Dermis microvascular lymphatic vessel endothelial cell (primary cell): ENCODE data around the gene DIMT1. TPM values are rescaled to one million over a fixed set of nuclear protein-coding genes. Genes with fewer than 3 reads are reported as not detected.

ENCODE experiments used
- DNase-seq, 2 donors: peaks; one replicate each; pipeline versions ENCODE4 v3.0.0 to v3.0.0-alpha.2; 2010; ENCODE audit warnings: low read depth in 2 of 2
- total RNA-seq: library from RNA; depleted of rRNA; stranded (reverse); fragments of >200 nt; gene quantifications from 2 replicates; pipeline ENCODE4 v1.2.1, GENCODE V29; 2014

The DIMT1 gene
- 42.7 and 55.1 TPM in 2 replicates for total RNA-seq

DNA sequence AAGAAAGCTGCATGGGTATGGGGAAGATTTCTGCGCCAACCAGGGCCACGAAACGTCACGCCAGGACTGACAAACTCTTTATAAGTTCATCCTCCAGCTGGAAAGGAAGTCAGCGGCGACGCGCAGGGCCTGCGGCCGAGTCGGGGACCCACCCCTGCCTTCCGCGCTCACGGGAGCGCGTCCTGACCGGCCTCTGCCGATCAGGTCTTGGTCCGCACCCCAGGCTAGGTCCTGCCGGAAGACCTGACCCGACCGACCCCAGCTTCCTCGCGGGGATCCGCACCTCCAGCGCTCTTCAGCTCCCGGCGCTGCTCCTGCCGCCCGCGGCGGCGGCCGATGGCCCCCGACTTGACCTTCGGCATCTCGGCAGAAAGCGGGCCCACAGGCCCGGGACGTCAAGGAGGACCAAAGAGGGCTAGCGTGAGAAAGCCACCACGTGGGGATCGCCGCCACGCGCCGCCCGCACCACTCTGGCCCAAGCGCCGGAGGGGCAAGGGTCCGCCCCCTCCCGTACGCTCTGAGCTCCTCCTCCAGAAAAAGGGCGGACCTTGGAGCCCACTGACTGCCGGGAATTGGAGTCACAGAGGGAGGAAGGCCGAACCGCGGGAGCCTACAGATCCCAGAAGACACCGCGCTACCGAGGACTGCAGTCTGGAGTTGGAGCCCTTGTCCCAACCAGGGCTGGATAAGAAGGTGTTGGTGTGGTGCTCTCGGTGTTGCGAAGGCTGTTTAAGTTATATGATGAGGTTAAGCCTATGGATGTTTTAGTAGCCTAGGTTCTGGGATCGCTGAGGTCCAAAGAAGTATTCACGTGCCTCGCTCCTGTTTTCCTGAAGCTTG is at the start of gene DIMT1:
TSS of gene DIMT1 (minus strand) at position 495 of the 840 bp plus-strand sequence. CDS start at position 362, 133 bp downstream.
- peak; percentile 95 to 98 for DNase-seq

DNA sequence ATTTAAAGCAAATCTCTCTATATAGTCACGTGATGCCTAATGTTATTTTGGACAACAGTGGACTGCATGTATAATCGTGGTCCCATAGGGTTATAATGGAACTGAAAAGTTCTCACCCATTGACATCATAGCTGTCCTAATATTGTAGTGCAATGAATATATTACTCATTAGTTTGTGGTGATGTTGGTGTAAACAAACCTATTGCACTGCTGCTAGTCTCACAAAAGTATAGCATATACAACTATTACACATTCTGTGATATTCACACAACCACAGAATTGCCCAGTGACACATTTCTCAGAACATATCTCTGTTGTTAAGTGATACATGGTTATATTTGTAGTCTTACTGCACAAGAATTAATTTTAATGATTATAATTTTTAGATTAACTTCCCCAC is 46.6 kb upstream of the DIMT1 start:
- DNase-seq: no peak

DNA sequence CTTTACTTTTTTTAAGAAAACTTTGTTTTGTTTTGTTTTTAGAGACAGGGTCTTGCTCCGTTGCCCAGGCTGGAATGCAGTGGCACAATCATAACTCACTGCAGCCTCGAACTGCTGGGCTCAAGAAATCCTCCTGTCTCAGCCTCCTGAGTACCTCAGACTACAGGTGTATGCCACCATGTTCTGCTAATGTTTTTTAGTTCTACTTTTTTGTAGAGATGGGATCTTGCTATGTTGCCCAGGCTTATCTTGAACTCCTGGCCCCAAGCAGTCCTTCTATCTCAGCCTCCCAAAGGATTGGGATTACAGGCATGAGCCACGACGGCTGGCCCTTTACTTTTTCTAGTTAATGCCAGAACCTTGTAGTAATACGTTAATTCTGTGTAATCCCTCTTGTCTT is 44.8 kb upstream of the DIMT1 start:
- no peak for DNase-seq

DNA sequence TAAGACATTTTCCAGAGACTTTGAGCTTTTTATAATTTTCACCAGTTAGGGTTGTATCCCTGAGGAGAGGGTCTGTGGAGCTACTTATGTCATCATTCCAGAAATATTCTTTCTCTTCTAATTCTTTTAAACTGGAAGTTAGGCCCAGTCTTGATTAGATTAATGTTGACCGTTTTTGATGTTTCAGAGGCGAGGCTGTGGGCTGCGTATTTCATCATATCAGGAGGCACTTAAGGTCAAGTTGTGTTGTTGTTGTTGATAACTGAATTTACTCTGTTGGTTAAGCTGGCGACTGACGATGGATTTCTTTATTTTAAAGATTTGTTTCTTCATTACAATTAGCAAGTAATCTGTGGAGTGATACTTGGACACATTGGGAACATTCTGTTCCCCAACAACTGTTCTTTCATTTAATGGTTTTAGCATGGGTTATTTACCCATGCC is 28.9 kb upstream of the DIMT1 start:
- DNase-seq: no peak

DNA sequence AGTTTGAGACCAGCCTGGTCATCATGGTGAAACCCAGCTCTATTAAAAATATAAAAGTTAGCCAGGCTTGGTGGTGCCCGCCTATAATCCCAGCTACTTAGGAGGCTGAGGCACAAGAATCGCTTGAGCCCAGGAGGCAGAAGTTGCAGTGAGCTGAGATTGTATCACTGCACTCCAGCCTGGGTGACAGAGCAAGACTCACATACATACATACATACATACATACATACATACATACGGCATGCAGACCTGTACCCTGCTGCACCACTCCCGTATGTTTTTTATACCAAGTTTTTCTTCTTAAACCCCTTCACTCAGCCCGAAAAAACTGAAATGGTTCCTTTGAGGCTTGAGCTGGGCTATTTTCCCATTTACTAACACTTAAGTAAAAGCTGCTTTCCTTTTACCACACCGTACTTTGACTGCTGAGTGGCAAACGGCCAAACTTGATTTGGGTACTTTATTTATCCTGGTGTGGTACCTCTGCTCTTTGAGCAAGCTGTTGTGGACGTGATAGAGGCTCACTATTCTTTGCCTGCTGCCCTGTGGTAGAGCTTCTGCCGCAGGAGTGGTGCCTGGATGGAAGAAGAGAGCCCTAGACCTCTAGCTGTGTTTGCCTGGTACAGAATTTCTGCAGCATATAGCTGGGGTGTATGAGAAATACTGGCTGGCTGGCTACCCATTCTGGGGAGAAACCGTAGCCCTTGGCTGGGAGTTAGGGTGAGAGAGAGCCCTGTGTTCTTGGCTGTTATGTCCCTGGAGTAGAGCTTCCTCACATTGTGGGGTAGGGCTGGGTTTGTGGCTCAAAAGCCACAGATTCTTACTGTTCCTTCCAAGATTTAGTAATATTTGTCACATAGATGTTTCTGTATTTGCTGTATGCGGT is 28.3 kb upstream of the DIMT1 start:
- DNase-seq: no peak

DNA sequence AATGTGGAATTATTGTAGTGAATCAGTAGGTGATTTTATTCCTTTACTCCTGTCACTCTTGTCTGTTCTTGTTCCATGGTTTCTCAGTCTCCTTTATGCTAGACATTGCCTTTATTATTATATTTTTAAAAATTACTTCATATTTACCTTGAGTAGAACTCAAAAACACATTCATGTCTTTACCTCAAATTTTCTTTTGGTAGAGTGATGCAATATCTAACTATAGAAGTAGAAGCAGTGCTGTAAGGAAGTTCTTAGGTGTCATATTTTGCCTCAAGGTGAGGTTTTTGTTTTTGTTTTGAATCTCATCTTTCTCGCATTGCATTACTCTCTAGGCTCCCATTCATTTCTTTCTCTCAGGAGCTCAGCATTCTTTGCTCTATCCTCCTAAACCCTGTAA is 21.1 kb upstream of the DIMT1 start:
- DNase-seq: no peak

DNA sequence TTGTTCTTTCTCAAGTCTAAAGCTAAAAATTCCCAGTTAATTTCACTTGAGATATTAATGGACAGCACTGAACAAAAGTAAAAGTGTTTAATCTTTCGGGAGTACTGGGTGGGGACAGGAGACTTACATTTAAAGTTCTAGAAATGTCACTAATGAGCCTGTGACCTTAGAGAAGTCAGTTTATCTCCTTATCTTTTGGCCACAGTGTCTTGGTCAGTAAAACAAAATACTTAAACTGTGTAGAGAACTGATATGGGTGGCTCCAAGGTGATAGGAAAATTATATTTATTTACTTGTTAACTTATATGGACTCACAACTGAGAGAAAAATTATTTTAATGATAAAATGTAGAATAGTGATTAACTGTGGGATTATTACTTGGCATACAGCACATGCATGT is 17.7 kb upstream of the DIMT1 start:
- DNase-seq: no peak

DNA sequence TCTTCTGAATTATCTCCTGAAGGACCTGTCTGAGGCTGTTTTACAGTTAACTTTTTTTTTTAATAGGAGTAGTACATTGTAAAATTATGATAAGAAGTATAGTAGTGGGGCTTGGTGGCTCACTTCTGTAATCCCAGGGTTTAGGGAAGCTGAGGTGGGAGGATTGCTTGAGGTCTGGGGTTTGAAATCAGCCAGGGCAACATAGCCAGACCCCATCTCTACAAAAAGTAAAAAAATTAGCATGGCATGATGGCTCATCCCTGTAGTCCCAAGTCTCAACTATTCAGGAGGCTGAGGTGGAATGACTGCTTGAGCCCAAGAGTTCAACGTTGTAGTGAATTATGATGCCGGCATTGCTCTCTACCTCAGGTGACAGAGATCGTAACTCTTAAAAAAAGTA is 15.9 kb upstream of the DIMT1 start:
- DNase-seq: no peak

DNA sequence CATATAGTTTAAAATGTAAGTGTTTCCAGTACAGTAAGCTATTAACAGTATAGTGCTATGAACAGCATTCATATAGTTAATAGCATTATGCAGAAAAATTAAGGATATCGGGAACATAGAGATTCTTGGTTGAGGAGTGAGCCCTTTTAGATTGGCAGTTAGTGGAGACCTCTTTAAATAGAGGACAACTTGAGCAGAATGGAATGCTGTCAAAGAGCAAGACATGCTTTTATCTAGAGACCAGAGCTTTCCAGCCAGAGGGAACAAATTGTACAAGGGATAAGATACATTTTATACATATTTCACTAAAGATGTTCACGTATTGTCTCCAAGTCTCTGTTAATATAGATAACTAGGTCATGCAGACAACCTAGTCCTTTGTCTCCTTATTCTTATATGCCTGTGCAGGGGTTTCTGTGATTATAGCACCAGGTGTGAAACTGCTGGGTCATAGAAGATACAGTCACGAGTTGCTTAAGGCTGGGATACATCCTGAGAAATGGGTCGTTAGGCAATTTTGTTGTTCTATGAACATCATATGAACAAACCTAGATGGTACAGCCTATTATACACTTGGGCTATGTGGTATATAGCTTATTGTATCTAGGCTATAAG is 14.9 kb upstream of the DIMT1 start:
- DNase-seq: no peak

DNA sequence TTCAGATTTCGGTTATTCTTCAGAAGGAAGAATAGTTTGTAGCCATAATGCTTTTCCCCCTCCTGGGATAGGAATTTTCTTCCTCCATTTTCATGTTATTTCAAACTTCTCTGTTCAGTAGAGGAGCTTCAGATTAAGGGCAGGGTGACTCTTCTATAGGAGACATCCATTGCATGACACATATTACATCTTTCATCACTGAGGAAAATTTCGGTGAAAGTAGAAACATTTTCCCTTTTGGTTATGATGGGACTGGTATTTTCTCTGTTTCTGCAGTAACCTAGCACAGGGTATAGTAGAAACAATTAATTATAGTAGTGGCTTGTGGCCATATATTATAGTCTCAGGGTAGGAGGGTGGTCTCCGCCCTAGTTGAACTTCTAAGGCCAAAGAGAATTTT is 10.0 kb upstream of the DIMT1 start:
- DNase-seq: no peak

DNA sequence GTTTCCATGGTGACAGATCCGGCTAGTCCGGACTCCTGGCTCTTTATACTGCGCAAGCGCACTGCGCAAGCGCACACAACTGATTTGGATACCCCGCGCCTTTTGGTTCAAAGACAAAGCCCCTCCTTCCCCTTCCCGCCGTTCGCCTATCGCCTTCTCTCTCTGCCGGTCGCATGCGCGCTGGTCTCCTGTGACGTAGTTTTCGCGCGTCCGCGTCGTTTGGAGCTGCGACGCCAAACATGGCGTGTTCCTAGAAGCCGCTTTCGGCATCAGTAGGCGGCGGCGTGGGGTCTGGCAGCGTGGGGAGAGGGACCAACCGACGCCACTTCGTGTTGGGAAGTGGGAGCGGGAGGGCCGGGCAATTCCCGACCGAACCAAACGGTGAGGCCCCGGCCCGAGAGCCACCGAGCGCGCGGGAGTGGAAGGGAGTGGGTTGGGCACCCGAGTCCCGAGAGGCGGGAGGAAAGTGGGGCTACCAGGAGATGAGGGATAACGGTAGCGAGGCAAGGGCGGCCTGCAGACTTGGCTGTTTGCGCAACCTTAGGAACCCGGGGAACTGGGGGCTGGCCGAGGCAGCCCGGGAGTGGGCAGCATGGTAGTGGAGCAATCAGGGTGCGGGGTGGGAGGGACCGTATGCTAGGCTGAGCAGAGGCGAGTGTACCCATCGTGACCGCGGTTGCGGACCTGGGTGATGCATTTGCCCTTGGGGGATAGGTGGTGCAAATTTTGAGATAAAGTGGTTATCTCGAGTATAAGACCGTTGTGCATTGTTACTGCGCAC is 9.0 kb upstream of the DIMT1 start, which contains the start of gene IPO11:
TSS of gene IPO11 (plus strand) at position 215 of the 781 bp plus-strand sequence. CDS start 24,517 bp downstream, outside the sequence.
- DNase-seq: peak; percentile 98 to 99

DNA sequence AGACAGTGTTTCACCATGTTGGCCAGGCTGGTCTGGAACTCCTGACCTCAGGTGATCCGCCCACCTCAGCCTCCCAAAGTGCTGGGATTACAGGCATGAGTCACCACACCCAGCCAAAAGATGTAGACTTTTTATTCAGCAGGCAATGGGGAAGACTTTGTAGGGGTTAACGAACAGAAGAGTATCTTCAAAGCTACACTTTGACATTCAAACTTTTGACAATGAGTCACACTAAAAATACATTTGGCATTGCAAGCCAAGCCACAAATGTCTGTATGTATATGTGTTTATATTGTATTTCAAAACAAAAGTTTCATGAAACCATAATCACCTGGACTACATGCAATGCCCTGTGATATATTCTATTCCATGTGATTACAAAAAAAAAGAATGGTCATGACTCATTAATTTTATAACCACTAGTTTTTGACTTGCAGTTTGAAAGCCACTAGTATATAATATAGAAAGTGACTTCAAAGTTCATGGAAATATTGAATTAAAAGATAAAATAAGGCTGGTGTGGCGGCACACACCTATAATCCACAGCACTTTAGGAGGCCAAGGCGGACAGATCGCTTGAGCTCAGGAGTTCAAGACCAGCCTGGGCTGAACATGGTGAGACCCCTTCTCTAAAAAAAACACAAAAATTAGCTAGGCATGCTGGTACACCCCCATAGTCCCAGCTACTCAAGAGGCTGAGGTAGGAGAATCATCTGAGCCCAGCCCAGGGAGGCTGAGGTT is 8.3 kb downstream of the DIMT1 start:
- DNase-seq: no peak

DNA sequence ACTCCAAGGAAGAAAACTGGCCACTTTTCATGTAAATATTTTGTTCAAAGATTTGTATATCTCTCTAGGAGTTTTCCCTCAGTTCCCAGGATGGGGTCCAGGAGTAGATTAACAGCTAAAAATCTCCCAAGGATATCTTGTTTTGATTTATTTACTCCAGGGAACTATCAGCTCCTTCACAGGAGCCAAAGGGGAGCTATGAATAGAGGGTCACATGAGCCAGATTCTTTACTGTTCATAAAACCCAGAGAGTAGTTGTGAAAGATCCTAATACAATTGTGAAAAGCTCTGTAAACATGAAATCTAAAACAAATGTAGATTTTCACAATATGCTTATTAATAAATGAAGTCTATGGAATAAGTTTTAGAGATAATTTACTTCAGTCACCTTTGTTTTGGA is 16.9 kb downstream of the DIMT1 start:
- DNase-seq: no peak

DNA sequence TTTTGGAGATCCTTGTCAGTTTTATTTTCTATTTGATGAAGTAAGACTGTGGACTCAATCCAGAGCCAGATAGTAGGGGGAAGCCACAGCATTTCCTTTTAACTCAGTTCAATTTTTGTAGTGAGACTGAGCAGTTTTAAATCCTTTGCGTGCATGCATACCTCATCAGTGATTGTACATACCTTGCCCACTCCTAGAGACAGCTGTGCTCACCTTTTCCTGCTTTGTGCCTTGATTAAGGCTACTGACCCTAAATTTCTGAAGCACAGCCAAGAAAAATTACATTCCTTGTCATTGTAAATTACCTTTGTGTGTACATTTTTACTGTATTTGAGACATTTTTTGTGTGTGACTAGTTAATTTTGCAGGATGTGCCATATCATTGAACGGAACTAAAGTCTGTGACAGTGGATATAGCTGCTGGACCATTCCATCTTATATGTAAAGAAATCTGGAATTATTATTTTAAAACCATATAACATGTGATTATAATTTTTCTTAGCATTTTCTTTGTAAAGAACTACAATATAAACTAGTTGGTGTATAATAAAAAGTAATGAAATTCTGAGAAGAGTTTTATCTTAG is 17.8 kb downstream of the DIMT1 start:
- DNase-seq: peak in 1 of 2 donors; percentile 32

DNA sequence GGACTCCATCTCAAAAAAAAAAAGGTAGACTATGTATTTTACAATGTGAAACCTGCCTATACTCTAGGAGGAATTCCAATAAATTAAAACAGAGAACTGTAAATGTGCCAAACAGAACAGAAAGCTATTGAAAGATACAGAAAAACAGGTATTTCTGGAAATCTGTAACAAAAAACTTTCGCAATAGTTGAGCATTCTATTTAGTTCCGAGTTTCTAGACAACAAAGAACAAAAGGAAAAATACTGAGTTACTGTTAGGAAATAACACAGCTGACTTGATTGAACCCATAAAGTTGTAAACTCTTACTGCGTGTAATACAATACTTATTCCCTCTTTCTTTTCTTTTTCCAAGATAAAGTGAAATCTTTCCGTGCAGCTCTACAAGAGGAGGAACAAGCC is 18.6 kb downstream of the DIMT1 start:
- peak in 1 of 2 donors; percentile 27 for DNase-seq

DNA sequence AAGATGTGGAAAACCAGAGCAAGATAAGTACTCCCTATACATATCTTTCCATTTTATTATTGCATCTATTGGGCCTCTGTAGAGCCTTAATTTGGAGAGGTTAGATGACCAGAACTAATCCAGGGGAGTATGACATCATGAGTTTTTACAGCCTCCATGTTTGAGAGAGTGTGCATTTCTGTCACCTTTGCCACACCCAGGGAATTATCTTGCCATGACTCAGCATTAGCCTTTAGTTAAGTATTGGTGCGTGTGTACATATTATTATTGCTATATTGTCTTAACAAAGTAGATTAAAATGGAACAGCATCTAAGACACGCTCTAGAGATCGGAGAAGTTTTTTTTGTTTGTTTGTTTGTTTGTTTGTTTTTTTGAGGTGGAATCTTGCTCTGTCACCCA is 27.6 kb downstream of the DIMT1 start:
- no peak for DNase-seq

DNA sequence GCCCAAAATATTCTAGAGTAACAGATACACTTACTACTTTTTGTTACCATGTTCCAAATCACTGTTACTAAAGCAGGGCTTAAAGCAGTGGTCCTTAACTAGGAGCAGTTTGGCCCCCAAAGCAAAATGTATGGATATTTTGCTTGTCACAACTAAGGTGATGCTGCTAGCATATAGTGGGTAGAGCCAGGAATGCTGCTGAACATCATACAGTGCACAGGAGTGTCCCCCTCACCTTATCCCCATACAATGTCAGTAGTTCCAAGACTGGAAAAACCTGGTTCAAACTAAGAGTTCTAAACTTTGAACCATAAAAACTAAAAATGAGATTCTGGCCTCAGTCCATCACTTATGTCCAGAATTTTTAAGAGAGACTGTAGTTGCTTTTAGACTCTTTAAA is 28.1 kb downstream of the DIMT1 start:
- DNase-seq: no peak

DNA sequence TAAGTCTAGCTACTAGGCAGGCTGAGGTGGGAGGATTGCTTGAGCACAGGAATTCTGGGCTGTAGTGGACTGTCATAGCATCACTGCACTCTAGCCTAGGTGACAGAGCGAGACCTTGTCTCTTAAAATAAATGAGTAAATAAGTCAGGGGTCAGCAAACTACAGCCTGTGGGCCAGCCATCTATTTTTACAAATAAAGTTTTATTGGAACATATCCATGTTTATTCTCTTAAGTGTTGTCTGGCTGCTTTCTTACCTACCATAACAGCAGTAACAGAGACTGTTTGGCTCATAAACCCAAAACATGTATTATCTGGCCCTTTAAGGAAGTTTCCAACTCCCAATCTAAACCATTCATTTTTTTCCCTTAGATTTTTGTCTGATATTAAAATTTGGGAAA is 29.6 kb downstream of the DIMT1 start:
- DNase-seq: no peak

DNA sequence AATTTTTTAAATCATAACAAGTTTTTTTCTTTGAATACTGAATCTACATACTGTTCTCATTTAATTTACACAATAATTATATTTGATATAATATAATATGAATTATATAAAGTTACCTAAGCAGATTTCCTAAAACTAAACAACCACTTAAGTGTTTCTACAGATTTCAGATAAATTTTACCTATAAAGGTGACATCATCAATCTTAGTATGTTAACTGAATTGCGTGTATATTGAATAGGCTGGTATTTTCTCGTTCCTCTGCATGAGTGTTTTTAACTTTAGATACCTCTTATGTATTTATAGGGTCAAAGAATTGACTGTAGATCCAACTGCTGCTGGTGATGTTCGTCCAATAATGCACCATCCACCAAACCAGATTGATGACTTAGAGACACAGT is 30.3 kb downstream of the DIMT1 start:
- DNase-seq: no peak

DNA sequence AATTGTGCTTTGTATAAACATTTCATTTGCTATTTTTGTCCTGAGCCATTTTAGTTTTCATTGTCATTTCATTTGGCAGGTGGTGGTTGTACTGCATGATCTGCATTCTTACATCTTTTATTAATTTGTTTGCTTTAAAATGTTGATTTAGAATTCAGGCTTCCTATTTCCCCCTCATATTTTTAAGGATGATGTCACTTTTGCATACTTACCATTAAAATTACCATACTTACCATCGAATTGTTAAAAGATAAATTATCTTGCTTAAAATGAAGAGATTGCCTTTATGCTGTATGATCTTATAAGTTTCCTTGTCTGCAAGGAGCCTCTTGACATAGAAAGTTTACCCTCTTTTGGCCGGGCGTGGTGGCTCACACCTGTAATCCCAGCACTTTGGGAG is 31.1 kb downstream of the DIMT1 start:
- DNase-seq: no peak
